GM12878 (cell line): ENCODE measurements around the gene SLC11A2.

Experiments
- BACH1 ChIP-seq: fragments of 450-650 bp; IDR thresholded peaks from 2 replicates; pipeline ENCODE4 v1.6.1; 2017; ENCODE audit warnings: mild to moderate bottlenecking, borderline replicate concordance
- FOXM1 ChIP-seq: IDR thresholded peaks from 2 replicates; pipeline ENCODE4 v1.6.1; 2012; ENCODE audit warnings: low read depth, mild to moderate bottlenecking, inconsistent platforms, low read length, moderate library complexity
- MTA3 ChIP-seq: IDR thresholded peaks from 2 replicates; pipeline ENCODE4 v1.6.1; 2012; ENCODE audit warnings: low read length, inconsistent platforms, borderline replicate concordance
- MYC ChIP-seq: IDR thresholded peaks from 2 replicates; pipeline ENCODE4 v1.6.1; 2011; ENCODE audit warnings: mild to moderate bottlenecking, low read length, moderate library complexity, inconsistent platforms; ENCODE audit not compliant: insufficient read depth, insufficient replicate concordance, insufficient read length, severe bottlenecking
- NFYA ChIP-seq: IDR thresholded peaks from 2 replicates; pipeline ENCODE4 v1.6.1; 2011; ENCODE audit warnings: low read depth, mild to moderate bottlenecking, low read length, improper control_type of control experiment, borderline replicate concordance
- POLR2A ChIP-seq: IDR thresholded peaks from 2 replicates; pipeline ENCODE4 v1.6.1; 2011; ENCODE audit warnings: low read depth, mild to moderate bottlenecking, low read length
- RCOR1 ChIP-seq: conservative IDR thresholded peaks from 2 replicates; pipeline ENCODE4 v1.6.1; 2012; ENCODE audit warnings: low read depth, low read length, improper control_type of control experiment
- SUZ12 ChIP-seq: fragments of 200-600 bp; sonication (generic); IDR thresholded peaks from one replicate; pipeline ENCODE4 v1.6.1; 2018; ENCODE audit warnings: antibody characterized with exemption, mild to moderate bottlenecking; ENCODE audit not compliant: unreplicated experiment
- TAF1 ChIP-seq: IDR thresholded peaks from 2 replicates; pipeline ENCODE4 v1.6.1; 2011; ENCODE audit warnings: mild to moderate bottlenecking, low read depth, low read length, borderline replicate concordance
- TF ChIP-seq, protein P1 (sequence below), 3 experiments: IDR thresholded peaks in 2 of 3; conservative IDR thresholded peaks in 1 of 3; 2 replicates each; pipeline ENCODE4 v1.5.1; 2011; ENCODE audit warnings: low read depth in 3 of 3, low read length in 3 of 3, mild to moderate bottlenecking in 3 of 3, control low read depth in 2 of 3, moderate library complexity in 2 of 3, inconsistent platforms in 1 of 3, mixed read lengths in 1 of 3; ENCODE audit not compliant: control insufficient read depth in 2 of 3, insufficient read depth in 1 of 3; ENCODE audit errors: extremely low read depth in 1 of 3
- TF ChIP-seq, protein P2 (sequence below): IDR thresholded peaks from 2 replicates; pipeline ENCODE4 v1.6.1; 2012; ENCODE audit warnings: low read depth, low read length, improper control_type of control experiment

DNA sequence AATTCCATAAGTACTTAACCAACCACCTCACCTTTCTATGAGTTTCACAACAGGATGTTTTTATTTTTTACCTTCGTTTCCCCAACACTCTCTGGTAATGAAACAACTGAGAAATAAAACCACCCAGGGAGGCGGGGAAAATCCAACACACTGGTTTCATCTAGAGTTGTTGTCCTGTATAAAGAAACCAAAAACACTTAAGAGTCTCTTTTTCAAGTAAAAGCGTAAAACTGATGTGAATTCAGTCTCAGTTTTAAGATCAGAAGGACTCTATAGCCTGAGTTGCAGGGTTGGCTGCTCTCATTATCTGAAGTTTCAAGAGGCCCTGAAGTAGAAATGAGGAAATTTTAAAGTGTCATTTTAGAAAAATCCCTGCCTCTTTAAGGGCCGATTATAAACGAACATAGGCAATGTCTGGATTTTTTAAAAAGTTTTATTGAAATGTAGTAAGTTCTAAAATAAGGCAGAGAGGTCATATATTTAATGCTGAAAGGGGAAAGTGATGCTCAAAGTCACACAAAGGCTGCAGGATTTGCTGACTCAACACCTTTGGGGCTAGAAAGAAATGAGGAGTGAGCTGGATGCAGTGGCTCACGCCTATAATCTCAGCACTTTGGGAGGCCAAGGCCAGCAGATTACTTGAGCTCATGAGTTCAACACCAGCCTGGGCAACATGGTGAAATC lies 46.7 kb downstream of the SLC11A2 start:
- TF ChIP-seq SUZ12 (no peak), FOXM1 (no peak), TAF1 (no peak), POLR2A (no peak), MTA3 (no peak), MYC (no peak), BACH1 (no peak), RCOR1 (no peak), NFYA (no peak)
- TF ChIP-seq, protein P1, sequence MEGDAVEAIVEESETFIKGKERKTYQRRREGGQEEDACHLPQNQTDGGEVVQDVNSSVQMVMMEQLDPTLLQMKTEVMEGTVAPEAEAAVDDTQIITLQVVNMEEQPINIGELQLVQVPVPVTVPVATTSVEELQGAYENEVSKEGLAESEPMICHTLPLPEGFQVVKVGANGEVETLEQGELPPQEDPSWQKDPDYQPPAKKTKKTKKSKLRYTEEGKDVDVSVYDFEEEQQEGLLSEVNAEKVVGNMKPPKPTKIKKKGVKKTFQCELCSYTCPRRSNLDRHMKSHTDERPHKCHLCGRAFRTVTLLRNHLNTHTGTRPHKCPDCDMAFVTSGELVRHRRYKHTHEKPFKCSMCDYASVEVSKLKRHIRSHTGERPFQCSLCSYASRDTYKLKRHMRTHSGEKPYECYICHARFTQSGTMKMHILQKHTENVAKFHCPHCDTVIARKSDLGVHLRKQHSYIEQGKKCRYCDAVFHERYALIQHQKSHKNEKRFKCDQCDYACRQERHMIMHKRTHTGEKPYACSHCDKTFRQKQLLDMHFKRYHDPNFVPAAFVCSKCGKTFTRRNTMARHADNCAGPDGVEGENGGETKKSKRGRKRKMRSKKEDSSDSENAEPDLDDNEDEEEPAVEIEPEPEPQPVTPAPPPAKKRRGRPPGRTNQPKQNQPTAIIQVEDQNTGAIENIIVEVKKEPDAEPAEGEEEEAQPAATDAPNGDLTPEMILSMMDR (IDR thresholded peaks at IDR 0.05 in 2 of 3, conservative IDR thresholded peaks at IDR 0.05 in 1 of 3; ENCODE audit: control insufficient read depth in 2 of 3, extremely low read depth in 1 of 3, insufficient read depth in 1 of 3, low read depth in 3 of 3, low read length in 3 of 3), result no peak
- TF ChIP-seq, protein P2, sequence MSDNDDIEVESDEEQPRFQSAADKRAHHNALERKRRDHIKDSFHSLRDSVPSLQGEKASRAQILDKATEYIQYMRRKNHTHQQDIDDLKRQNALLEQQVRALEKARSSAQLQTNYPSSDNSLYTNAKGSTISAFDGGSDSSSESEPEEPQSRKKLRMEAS, result no peak
